Measurements from ENCODE around the gene DLEC1.

DLEC1 gene

GRCh38 chr3:38039101-38039898 is at the start of gene DLEC1:
Gene DLEC1, plus strand, starts transcription at chr3:38039208. Its CDS starts 18 bp downstream, at chr3:38039226.
- TF ChIP-seq, protein P1, sequence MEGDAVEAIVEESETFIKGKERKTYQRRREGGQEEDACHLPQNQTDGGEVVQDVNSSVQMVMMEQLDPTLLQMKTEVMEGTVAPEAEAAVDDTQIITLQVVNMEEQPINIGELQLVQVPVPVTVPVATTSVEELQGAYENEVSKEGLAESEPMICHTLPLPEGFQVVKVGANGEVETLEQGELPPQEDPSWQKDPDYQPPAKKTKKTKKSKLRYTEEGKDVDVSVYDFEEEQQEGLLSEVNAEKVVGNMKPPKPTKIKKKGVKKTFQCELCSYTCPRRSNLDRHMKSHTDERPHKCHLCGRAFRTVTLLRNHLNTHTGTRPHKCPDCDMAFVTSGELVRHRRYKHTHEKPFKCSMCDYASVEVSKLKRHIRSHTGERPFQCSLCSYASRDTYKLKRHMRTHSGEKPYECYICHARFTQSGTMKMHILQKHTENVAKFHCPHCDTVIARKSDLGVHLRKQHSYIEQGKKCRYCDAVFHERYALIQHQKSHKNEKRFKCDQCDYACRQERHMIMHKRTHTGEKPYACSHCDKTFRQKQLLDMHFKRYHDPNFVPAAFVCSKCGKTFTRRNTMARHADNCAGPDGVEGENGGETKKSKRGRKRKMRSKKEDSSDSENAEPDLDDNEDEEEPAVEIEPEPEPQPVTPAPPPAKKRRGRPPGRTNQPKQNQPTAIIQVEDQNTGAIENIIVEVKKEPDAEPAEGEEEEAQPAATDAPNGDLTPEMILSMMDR (IDR thresholded peaks at IDR 0.05; ENCODE audit: control extremely low read depth, extremely low read depth, low read depth, missing control alignments): no peak
- peak; percentile 85 for DNase-seq (ENCODE audit: extremely low spot score)
- ChIA-PET CTCF (interaction anchor here (1.0 to 2.4 kb wide), 4 partner anchors 23 to 441 kb away, joined by 3 to 11 read pairs (median 4); no protein-coding TSS in a partner anchor), POLR2A (interaction anchor here (0.6 kb wide), 1 partner anchor 11 kb away, joined by 3 read pairs; no protein-coding TSS in a partner anchor)

DNA sequence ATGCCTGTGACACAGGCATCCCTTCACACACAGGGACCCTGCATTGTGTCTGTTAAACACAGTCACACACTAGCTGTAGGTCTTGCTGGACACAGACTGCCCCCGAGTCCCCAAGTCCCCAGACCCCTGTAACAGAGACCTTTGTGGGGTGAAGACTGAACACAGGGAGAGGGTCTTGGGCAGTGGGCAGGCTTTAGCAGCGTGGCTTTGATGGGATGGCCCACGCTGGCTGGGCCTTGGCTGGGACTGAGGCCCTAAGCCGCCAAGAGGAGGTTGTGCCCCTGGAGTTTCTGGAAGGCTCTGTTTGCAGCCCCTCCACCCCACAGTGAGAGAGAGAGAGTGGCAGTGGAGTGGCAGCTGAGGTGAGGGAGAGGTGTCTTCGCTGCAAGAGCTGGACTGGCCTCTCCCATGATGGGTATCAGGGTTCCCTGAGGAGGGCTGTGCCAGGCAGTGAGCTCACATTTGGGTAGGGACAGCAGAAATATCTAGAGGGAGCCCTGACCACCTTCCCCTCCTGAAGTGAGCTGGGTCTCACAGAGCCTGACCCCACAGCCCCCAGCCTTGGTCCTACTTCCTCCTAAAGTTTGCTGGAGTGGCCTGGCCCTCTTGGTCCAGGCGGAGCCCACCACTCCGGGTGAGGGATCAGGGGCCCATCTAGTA is 49.1 kb upstream of the DLEC1 start:
- CTCF ChIA-PET: interaction anchor here (1.0 to 1.5 kb wide), 4 partner anchors 16 to 504 kb away, joined by 3 to 4 read pairs (median 4); no protein-coding TSS in a partner anchor
- TF ChIP-seq, protein P1 (IDR thresholded peaks at IDR 0.05; ENCODE audit: control extremely low read depth, extremely low read depth, low read depth, missing control alignments): no peak
- POLR2A ChIA-PET: interaction anchor here (0.6 kb wide), 1 partner anchor 715 kb away, joined by 7 read pairs; no protein-coding TSS in a partner anchor
- DNase-seq (ENCODE audit: extremely low spot score): no peak

GRCh38 chr3:37990527-37990926 is 48.5 kb upstream of the DLEC1 start, which contains the start of gene VILL:
Gene VILL, plus strand, starts transcription at chr3:37990786. Its CDS starts 2,887 bp downstream, at chr3:37993673.
- CTCF ChIA-PET: interaction anchor here (1.0 to 1.5 kb wide), 4 partner anchors 16 to 503 kb away, joined by 3 to 4 read pairs (median 4); no protein-coding TSS in a partner anchor
- TF ChIP-seq, protein P1 (IDR thresholded peaks at IDR 0.05; ENCODE audit: control extremely low read depth, extremely low read depth, low read depth, missing control alignments): no peak
- POLR2A ChIA-PET: interaction anchor here (0.6 kb wide), 1 partner anchor 715 kb away, joined by 7 read pairs; no protein-coding TSS in a partner anchor

DNA sequence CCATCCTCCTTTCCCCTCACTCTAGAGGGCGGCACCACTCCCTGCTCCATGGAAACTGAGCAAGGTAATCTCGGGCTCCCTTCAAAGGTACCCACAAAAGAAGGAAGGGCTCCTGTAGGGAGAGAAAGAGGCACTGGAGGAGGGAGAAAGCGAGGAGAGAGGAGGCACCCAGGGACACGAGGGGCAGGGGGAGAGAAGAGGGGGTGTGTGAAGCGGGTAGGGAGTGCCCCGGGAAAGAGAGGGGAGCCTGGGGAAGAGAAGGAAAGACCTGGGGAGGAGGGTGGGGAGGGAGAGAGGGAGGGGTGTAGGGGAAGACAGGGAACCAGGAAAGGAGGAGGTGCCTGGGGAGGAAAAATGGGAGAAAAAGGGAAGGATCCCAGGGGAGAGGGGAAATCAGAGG is 47.9 kb upstream of the DLEC1 start:
- CTCF ChIA-PET: interaction anchor here (1.1 kb wide), 1 partner anchor 135 kb away, joined by 4 read pairs; no protein-coding TSS in a partner anchor
- no peak for DNase-seq (ENCODE audit: extremely low spot score)
- POLR2A ChIA-PET: no interaction called here
- TF ChIP-seq, protein P1 (IDR thresholded peaks at IDR 0.05; ENCODE audit: control extremely low read depth, extremely low read depth, low read depth, missing control alignments): no peak

More at GRCh38 chr3:37990527-37990926, 48.5 kb upstream of the DLEC1 start, which contains the start of gene VILL:
- no peak for DNase-seq (ENCODE audit: extremely low spot score)

DNA sequence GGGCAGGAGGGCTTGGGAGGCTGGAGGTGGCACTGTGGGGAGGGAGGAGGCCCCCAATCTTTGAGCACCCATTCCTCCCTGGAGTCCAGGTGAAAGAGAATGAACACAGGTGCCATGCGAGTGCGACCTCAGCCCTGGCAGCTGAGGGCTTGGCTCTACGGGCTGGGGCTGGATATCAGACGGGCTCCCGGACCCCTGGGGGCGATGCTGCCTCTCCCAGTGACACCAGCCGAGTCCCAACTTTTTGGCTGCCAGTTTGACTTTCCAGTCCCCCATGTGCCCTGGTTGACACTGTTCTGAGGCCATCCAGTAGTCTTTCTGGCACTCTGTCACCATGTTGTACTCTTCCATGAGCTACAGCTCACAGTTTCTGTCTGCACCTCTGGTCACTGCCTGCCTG is 47.2 kb upstream of the DLEC1 start:
- ChIA-PET CTCF (interaction anchor here (1.4 to 1.5 kb wide), 2 partner anchors 12 to 17 kb away, joined by 3 to 4 read pairs; no protein-coding TSS in a partner anchor), POLR2A (no interaction called here)
- no peak for DNase-seq (ENCODE audit: extremely low spot score)
- TF ChIP-seq, protein P1 (IDR thresholded peaks at IDR 0.05; ENCODE audit: control extremely low read depth, extremely low read depth, low read depth, missing control alignments): no peak

Measured in GM10248 (cell line).